Bronchial epithelial cell (primary cell): ENCODE results near the gene TRABD. TPM values are rescaled to one million over a fixed set of nuclear protein-coding genes. Genes with fewer than 3 reads are reported as not detected.
A peak's percentile ranks its signal among the peaks of the same experiment; 100 is the strongest.

ENCODE experiments used
- DNase-seq: peaks from one replicate; pipeline ENCODE4 v3.0.0-alpha.2; 2010; ENCODE audit warnings: low read depth
- FAIRE-seq: peaks from 2 replicates; lab custom pipeline; 2011; peaks lifted over from hg19 to GRCh38; lab: Jason Lieb, UNC
- H3K27me3 ChIP-seq: 2 replicates; pipeline ENCODE4 v1.5.1; 2011; ENCODE audit warnings: low read length; ENCODE audit not compliant: control insufficient read depth, insufficient read depth
- H3K36me3 ChIP-seq: 2 replicates; pipeline ENCODE4 v1.5.1; 2011; ENCODE audit warnings: low read length; ENCODE audit not compliant: control insufficient read depth, insufficient read depth
- H3K4me3 ChIP-seq: 2 replicates; pipeline ENCODE4 v1.5.1; 2011; ENCODE audit warnings: mild to moderate bottlenecking, low read depth, low read length, control low read depth
- CTCF ChIP-seq: IDR thresholded peaks from 2 replicates; pipeline ENCODE4 v1.5.1; 2011; ENCODE audit warnings: mild to moderate bottlenecking, moderate library complexity, low read length, control low read depth, inconsistent platforms; ENCODE audit not compliant: insufficient read depth, severe bottlenecking
- total RNA-seq: library from RNA; depleted of rRNA; stranded (reverse); fragments of >200 nt; gene quantifications from 2 replicates; pipeline ENCODE4 v1.2.1, GENCODE V29; 2014

The TRABD gene
- total RNA-seq, 1 donor from 2014 or later, result 43.7 TPM

GRCh38 chr22:50199251-50199721, 13.6 kb downstream of the TRABD start:
- FAIRE-seq (no peak), DNase-seq (no peak)
- no peak for TF ChIP-seq CTCF
- no peaks in the 10 kb centered on the region for H3K27me3 ChIP-seq
- no peak overlapping the region for H3K4me3 ChIP-seq
- H3K36me3 ChIP-seq, result peaks cover 16% of the 10 kb centered on the region

DNA sequence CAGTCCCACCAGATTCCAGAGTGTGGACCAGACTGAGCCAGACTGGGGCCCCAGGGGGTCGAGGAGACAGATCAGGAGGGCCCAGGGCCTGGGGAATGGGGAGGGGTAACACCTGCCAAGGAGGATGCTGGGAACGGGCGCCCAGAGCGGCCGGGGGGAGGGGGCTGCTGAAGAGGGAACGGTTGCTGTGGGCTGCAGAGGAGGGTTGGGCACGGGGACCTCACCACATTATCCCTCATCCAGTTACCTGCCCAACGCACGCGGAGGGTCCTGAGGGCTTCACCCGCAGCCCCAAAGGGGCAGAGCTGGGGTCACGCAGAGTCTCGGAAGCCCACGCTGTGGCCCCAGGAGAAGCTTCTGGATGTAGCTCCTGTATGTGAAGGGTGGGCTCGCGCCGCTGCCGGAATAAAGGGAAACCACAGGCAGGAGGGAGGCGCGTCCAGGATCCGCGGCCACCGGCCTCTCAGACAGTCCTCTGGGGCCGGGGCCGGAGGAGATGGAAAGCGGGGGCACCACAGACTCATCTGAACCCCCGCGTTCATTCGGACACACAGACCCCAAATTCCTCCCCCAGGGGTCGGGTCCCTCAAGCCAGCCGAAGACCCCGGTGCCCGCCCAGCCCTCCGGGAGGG, 14.2 kb downstream of the TRABD start:
- no peak for DNase-seq
- FAIRE-seq, result no peak
- no peak for TF ChIP-seq CTCF
- no peaks in the 10 kb centered on the region for H3K27me3 ChIP-seq
- peaks cover 11% of the 10 kb centered on the region for H3K36me3 ChIP-seq
- peak overlapping the region; percentile 63 for H3K4me3 ChIP-seq

DNA sequence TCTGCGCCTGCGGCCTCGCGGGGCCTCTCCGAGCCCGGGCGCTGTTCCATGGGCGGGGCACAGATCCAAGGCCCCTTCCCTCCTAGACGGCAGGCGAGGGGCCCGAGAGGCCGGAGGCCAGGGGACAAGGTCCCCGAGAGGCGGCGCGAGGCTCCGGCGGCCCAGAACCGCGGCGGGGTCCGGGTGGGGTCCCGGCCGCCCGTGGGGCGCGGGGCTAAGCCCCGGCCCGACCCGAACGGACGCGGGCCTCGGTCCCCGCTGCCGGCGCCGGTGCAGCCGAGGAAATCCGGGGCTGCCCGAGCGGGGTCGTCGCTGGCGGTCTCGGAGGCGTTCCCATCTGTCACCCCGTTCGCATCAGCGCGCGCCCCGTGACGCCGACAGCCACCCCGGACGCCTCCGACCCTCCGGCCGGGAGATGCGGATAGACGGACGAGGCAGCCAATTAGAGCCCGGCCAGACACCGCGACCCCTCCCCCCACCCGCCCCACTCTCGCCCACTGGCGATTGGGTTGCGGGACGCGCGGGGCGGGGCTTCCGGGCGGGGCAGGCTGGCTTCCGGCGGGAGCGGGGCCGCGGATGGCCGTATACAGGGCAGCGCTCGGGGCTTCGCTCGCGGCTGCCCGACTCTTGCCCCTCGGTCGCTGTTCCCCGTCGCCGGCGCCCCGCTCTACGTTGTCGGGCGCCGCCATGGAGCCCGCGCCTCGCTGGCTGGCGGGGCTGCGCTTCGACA, 14.9 kb downstream of the TRABD start, which contains the start of gene SELENOO:
SELENOO (plus strand) TSS at position 551 of the 730 bp plus-strand sequence; CDS start at position 577, 26 bp downstream.
- H3K4me3 ChIP-seq, result peak within 1 kb of the TSS; percentile 63
- FAIRE-seq (no peak), DNase-seq (peak; percentile 63)
- no peaks in the 10 kb centered on the region for H3K27me3 ChIP-seq
- peaks cover 8% of the 10 kb centered on the region for H3K36me3 ChIP-seq
- TF ChIP-seq CTCF, result no peak

GRCh38 chr22:50201191-50202129, 15.7 kb downstream of the TRABD start:
- H3K36me3 ChIP-seq, result peaks cover 8% of the 10 kb centered on the region
- FAIRE-seq (no peak), DNase-seq (no peak)
- TF ChIP-seq CTCF, result no peak
- H3K4me3 ChIP-seq, result peak overlapping the region; percentile 63
- no peaks in the 10 kb centered on the region for H3K27me3 ChIP-seq

DNA sequence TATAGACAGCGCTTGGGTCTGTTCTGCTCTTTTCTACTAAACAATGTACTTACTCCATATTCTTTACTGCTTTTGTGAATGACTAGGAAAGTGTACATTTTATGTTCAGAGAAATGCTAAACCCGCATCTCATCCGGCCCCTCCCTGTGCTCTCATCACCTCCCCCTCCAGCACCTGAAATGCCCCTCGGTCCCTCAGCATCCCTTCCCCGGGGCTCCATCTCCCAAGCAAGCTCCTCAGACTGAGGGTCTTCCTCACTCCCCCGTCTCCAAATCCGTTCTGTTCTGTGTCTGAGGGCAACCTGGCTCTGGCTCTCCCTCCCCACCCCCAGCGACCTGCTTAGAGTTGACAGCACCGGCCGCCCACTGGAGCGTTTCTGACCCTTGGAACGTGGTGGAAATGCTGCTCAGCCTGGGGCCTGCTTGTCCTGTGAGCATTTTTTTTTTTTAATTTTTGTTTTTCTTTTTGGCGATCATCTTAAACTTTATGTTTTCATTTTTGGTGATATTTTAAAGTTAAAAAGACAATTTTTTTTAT, 16.5 kb downstream of the TRABD start:
- no peak for TF ChIP-seq CTCF
- Histone ChIP-seq H3K4me3 (peak overlapping the region; percentile 63), H3K36me3 (peaks cover 9% of the 10 kb centered on the region), H3K27me3 (no peaks in the 10 kb centered on the region)
- FAIRE-seq, result no peak
- DNase-seq, result no peak
